Sigmoid colon (tissue), 7 donors: ENCODE results near the gene BNIPL. TPM values are rescaled to one million over a fixed set of nuclear protein-coding genes. Genes with fewer than 3 reads are reported as not detected.

ENCODE experiments used
- DNase-seq: peaks from one replicate; pipeline ENCODE4 v3.0.0-alpha.2; 2019
- H3K27ac ChIP-seq, 4 donors: fragments of 200-600 bp; sonication (generic); one replicate each; pipeline ENCODE4 v1.5.1; 2016 to 2019; ENCODE audit warnings: mild to moderate bottlenecking in 1 of 4
- H3K27me3 ChIP-seq, 3 donors: fragments of 200-600 bp; sonication (generic); one replicate each; pipeline ENCODE4 v1.5.1; 2019; ENCODE audit warnings: mild to moderate bottlenecking in 1 of 3
- H3K36me3 ChIP-seq, 4 donors: fragments of 200-600 bp; sonication (generic); one replicate each; pipeline ENCODE4 v1.5.1; 2016 to 2019
- H3K4me1 ChIP-seq, 4 donors: fragments of 200-600 bp; sonication (generic); one replicate each; pipeline ENCODE4 v1.5.1; 2017 to 2019
- H3K4me3 ChIP-seq, 4 donors: fragments of 200-600 bp; sonication (generic); one replicate each; pipeline ENCODE4 v1.5.1; 2017 to 2019; ENCODE audit warnings: mild to moderate bottlenecking in 2 of 4, moderate library complexity in 1 of 4
- H3K9me3 ChIP-seq, 4 donors: fragments of 200-600 bp in 3 of 4; sonication (generic) in 3 of 4; one replicate each; pipeline versions ENCODE4 v1.5.1 to v1.6.1; 2013 to 2019
- EP300 ChIP-seq, 4 donors: sonication (generic); formaldehyde crosslinking; IDR thresholded peaks; one replicate each; pipeline ENCODE4 v1.6.1; 2017; ENCODE audit warnings: antibody characterized with exemption in 4 of 4
- POLR2A ChIP-seq, 2 donors: fragments of 450-650 bp; IDR thresholded peaks; one replicate each; pipeline ENCODE4 v1.6.1; 2016; ENCODE audit warnings: antibody characterized with exemption in 2 of 2, mild to moderate bottlenecking in 2 of 2, moderate library complexity in 2 of 2
- POLR2AphosphoS5 ChIP-seq, 4 donors: sonication (generic); formaldehyde crosslinking; IDR thresholded peaks; one replicate each; pipeline ENCODE4 v1.6.1; 2017; ENCODE audit warnings: antibody characterized with exemption in 4 of 4
- WGBS, 2 donors: extraction: QIAGEN DNeasy Blood & Tissue Kit; methylation state at CpG; one replicate each; pipeline ENCODE4 v1.1.7; 2013; 5-methylcytosine and 5-hydroxymethylcytosine counted together
- intact Hi-C: fragments of 100-400 bp; cut with DNase I; formaldehyde crosslinking; loops from one replicate; pipeline ENCODE4 v1.15.1; 2023
- polyA plus RNA-seq, 3 donors: library from polyadenylated mRNA; stranded (reverse); fragments of 200-250 nt; gene quantifications; one replicate each; pipeline ENCODE4 v1.2.3, GENCODE V29; 2013
- total RNA-seq, 4 donors: library from RNA; depleted of rRNA; stranded (reverse); fragments of >200 nt; gene quantifications; one replicate each; pipeline ENCODE4 v1.1.0, GENCODE V29; 2016
- TF ChIP-seq, protein P1 (sequence below), 4 experiments: fragments of 450-650 bp in 3 of 4; fragments of 200-600 bp in 1 of 4; IDR thresholded peaks; one replicate each; pipeline ENCODE4 v1.5.1; 2016 to 2019; ENCODE audit warnings: antibody characterized with exemption in 4 of 4, mild to moderate bottlenecking in 3 of 4, moderate library complexity in 2 of 4
- donor health status: healthy with polysubstance abuse.
- donor health status: Bipolar disorder and iron deficiency.
- donor health status: healthy.

Gene BNIPL, protein sequence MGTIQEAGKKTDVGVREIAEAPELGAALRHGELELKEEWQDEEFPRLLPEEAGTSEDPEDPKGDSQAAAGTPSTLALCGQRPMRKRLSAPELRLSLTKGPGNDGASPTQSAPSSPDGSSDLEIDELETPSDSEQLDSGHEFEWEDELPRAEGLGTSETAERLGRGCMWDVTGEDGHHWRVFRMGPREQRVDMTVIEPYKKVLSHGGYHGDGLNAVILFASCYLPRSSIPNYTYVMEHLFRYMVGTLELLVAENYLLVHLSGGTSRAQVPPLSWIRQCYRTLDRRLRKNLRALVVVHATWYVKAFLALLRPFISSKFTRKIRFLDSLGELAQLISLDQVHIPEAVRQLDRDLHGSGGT
- under 1 TPM in 2 of 4 donors, not detected in 2; 0.28 to 0.36 TPM for total RNA-seq
- under 1 TPM in 1 of 3 donors, not detected in 2; 0.47 TPM for polyA plus RNA-seq

GRCh38 chr1:151036356-151036755, at the start of gene BNIPL:
Gene BNIPL, plus strand, starts transcription at chr1:151036586. Its CDS starts 140 bp downstream, at chr1:151036726.
- no peak for DNase-seq
- WGBS, 2 donors: 43 to 73% methylated on average over 2 of the region's 2 CpGs
- H3K27ac ChIP-seq: no peak within 1 kb of the TSS
- H3K9me3 ChIP-seq: no peaks in the 10 kb centered on the region
- H3K4me3 ChIP-seq: no peak within 1 kb of the TSS
- no peaks in the 10 kb centered on the region for H3K4me1 ChIP-seq
- TF ChIP-seq POLR2AphosphoS5 (IDR thresholded peaks at IDR 0.05) (no peak), EP300 (IDR thresholded peaks at IDR 0.05) (no peak), POLR2A (IDR thresholded peaks at IDR 0.05) (no peak)
- TF ChIP-seq, protein P1, sequence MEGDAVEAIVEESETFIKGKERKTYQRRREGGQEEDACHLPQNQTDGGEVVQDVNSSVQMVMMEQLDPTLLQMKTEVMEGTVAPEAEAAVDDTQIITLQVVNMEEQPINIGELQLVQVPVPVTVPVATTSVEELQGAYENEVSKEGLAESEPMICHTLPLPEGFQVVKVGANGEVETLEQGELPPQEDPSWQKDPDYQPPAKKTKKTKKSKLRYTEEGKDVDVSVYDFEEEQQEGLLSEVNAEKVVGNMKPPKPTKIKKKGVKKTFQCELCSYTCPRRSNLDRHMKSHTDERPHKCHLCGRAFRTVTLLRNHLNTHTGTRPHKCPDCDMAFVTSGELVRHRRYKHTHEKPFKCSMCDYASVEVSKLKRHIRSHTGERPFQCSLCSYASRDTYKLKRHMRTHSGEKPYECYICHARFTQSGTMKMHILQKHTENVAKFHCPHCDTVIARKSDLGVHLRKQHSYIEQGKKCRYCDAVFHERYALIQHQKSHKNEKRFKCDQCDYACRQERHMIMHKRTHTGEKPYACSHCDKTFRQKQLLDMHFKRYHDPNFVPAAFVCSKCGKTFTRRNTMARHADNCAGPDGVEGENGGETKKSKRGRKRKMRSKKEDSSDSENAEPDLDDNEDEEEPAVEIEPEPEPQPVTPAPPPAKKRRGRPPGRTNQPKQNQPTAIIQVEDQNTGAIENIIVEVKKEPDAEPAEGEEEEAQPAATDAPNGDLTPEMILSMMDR (IDR thresholded peaks at IDR 0.05): no peak
- H3K27me3 ChIP-seq: no peaks in the 10 kb centered on the region
- H3K36me3 ChIP-seq: peaks cover 0 to 40% (median 12%) of the 10 kb centered on the region in 4 donors
- intact Hi-C loops: no loop called here

DNA sequence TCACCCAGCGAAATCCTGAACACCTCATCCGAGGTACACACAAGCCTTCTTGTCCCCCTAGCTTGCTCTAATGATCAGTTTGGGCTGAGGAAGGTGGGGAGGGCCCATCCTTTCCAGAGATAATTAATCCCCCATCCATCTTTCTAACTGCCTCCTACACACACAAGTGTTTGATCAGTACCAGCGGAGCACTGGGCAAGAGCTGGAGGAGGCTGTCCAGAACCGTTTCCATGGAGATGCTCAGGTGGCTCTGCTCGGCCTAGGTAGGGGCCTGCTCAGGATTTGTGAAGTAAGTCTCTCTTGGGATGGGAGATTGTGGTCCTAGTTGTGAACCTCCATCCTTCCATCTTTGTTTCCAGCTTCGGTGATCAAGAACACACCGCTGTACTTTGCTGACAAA, 48.5 kb upstream of the BNIPL start:
- no peaks in the 10 kb centered on the region for H3K36me3 ChIP-seq
- H3K27ac ChIP-seq: no peak overlapping the region
- no peaks in the 10 kb centered on the region for H3K4me1 ChIP-seq
- H3K9me3 ChIP-seq: no peaks in the 10 kb centered on the region
- WGBS, 2 donors: 93 to 94% methylated on average over 7 of the region's 7 CpGs
- H3K4me3 ChIP-seq: no peak overlapping the region
- H3K27me3 ChIP-seq: no peaks in the 10 kb centered on the region
- intact Hi-C loops: no loop called here
- TF ChIP-seq EP300 (IDR thresholded peaks at IDR 0.05) (no peak), POLR2AphosphoS5 (IDR thresholded peaks at IDR 0.05) (no peak), POLR2A (IDR thresholded peaks at IDR 0.05) (no peak)
- TF ChIP-seq, protein P1 (IDR thresholded peaks at IDR 0.05): no peak
- DNase-seq: no peak

DNA sequence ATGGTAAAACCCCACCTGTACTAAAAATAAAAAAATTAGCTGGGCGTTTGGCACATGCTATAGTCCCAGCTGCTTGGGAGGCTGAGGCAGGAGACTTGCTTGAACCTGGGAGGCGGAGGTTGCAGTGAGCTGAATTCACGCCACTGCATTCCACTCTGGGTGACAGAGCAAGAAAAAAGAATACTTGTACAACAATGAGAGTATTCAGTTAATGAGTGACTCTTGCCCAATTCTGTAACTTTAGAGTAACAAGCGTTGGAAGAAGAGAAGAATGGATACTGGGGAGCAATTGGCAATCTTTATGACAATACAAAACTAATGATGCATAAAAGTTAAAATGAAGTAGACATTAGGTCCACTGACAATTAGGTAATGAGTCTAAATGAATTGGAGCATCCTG, 43.8 kb upstream of the BNIPL start:
- no peak for DNase-seq
- intact Hi-C loops: no loop called here
- TF ChIP-seq, protein P1 (IDR thresholded peaks at IDR 0.05): no peak
- TF ChIP-seq POLR2AphosphoS5 (IDR thresholded peaks at IDR 0.05) (no peak), EP300 (IDR thresholded peaks at IDR 0.05) (no peak), POLR2A (IDR thresholded peaks at IDR 0.05) (no peak)
- no peaks in the 10 kb centered on the region for H3K27me3 ChIP-seq
- peaks cover 0 to 13% (median 11%) of the 10 kb centered on the region in 4 donors for H3K36me3 ChIP-seq
- H3K4me3 ChIP-seq: no peak overlapping the region
- no peak overlapping the region for H3K27ac ChIP-seq
- 75 to 77% methylated on average over 4 of the region's 4 CpGs for WGBS, 2 donors
- no peaks in the 10 kb centered on the region for H3K9me3 ChIP-seq
- peaks cover 0 to 12% (median 0%) of the 10 kb centered on the region in 4 donors for H3K4me1 ChIP-seq

DNA sequence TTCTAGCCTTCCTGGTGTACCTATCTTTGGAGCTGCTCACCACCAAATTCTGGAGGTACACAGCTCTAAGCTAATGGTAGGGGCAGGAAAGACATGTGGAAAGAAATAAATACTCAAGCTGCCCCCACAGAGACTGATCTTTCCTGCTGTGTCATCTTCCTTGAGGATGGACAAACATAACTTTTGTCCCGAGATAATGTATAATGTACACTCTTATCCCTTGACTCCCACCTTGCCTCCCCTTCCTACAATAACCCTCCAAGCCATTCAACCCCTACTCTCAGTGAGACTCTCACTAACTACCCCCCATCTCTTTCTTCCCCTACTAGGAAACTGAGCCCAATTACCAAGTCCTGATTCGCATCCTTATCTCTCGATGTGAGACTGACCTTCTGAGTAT, 42.1 kb upstream of the BNIPL start:
- no peak overlapping the region for H3K27ac ChIP-seq
- TF ChIP-seq EP300 (IDR thresholded peaks at IDR 0.05): no peak
- TF ChIP-seq POLR2AphosphoS5 (IDR thresholded peaks at IDR 0.05): no peak
- TF ChIP-seq POLR2A (IDR thresholded peaks at IDR 0.05): no peak
- TF ChIP-seq, protein P1 (IDR thresholded peaks at IDR 0.05): no peak
- peaks cover 0 to 12% (median 0%) of the 10 kb centered on the region in 4 donors for H3K4me1 ChIP-seq
- H3K27me3 ChIP-seq: no peaks in the 10 kb centered on the region
- WGBS, 2 donors: 81 to 87% methylated on average over 3 of the region's 3 CpGs
- H3K9me3 ChIP-seq: no peaks in the 10 kb centered on the region
- no peak overlapping the region for H3K4me3 ChIP-seq
- no peak for DNase-seq
- intact Hi-C loops: no loop called here
- peaks cover 7 to 29% (median 23%) of the 10 kb centered on the region in 4 donors for H3K36me3 ChIP-seq
